ENCODE data around the gene ARMC7.

DNA sequence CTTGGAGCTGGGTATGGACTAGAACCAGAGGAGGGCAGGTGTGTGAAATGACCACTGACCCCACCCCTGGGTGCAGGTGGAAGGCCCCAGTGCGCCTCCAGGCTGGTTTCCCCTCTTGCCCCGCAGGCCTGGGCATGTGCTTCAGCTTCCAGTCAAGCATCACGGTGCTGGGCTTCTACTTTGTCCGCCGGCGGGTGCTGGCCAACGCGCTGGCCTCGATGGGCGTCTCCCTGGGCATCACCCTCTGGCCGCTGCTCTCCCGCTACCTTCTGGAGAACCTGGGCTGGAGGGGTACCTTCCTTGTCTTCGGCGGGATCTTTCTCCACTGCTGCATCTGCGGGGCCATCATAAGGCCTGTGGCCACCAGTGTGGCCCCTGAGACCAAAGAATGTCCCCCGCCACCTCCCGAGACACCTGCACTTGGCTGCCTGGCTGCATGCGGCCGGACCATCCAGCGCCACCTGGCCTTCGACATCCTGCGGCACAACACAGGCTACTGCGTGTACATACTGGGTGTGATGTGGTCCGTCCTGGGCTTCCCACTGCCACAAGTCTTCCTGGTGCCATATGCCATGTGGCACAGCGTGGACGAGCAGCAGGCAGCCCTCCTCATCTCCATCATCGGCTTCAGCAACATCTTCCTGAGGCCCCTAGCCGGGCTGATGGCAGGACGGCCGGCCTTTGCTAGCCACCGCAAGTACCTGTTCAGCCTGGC lies 9.7 kb upstream of the ARMC7 start:
- TF ChIP-seq, protein P1, sequence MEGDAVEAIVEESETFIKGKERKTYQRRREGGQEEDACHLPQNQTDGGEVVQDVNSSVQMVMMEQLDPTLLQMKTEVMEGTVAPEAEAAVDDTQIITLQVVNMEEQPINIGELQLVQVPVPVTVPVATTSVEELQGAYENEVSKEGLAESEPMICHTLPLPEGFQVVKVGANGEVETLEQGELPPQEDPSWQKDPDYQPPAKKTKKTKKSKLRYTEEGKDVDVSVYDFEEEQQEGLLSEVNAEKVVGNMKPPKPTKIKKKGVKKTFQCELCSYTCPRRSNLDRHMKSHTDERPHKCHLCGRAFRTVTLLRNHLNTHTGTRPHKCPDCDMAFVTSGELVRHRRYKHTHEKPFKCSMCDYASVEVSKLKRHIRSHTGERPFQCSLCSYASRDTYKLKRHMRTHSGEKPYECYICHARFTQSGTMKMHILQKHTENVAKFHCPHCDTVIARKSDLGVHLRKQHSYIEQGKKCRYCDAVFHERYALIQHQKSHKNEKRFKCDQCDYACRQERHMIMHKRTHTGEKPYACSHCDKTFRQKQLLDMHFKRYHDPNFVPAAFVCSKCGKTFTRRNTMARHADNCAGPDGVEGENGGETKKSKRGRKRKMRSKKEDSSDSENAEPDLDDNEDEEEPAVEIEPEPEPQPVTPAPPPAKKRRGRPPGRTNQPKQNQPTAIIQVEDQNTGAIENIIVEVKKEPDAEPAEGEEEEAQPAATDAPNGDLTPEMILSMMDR (conservative IDR thresholded peaks at IDR 0.05; ENCODE audit: low read depth, low read length) = no peak
- TF ChIP-seq EZH2 (IDR thresholded peaks at IDR 0.05; ENCODE audit: borderline replicate concordance, low read depth, low read length, poor library complexity, severe bottlenecking) = no peak

Data from A673 (cell line).